BE2C (cell line): ENCODE data around the gene ZBTB49.
"Not testable (repeated sequence)": the region's sequence is repeated elsewhere in the genome, so short reads cannot be mapped to it uniquely, and the experiment has no call there.

Experiments
- DNase-seq: peaks from one replicate; pipeline ENCODE4 v3.0.0-alpha.2; 2020
- H3K27me3 ChIP-seq: fragments of 250-450 bp; sonication (Bioruptor Pico); 2 replicates; pipeline ENCODE4 v1.5.1; 2020; ENCODE audit warnings: mild to moderate bottlenecking
- H3K36me3 ChIP-seq: fragments of 250-450 bp; sonication (Bioruptor Pico); 2 replicates; pipeline ENCODE4 v1.5.1; 2020; ENCODE audit warnings: mild to moderate bottlenecking
- H3K4me1 ChIP-seq: fragments of 250-450 bp; sonication (Bioruptor Pico); 2 replicates; pipeline ENCODE4 v1.5.1; 2020
- H3K4me3 ChIP-seq: 2 replicates; pipeline ENCODE4 v1.5.1; 2011; ENCODE audit warnings: low read depth, low read length
- H3K9me3 ChIP-seq: fragments of 250-450 bp; sonication (Bioruptor Pico); 2 replicates; pipeline ENCODE4 v1.5.1; 2020
- CTCF ChIP-seq: IDR thresholded peaks from 2 replicates; pipeline ENCODE4 v1.5.1; 2012; ENCODE audit warnings: mild to moderate bottlenecking, low read depth, low read length

ZBTB49 gene

GRCh38 chr4:4339504-4340085 lies 49.5 kb downstream of the ZBTB49 start:
- Histone ChIP-seq H3K9me3 (no peaks in the 10 kb centered on the region), H3K4me3 (no peak overlapping the region), H3K27me3 (no peaks in the 10 kb centered on the region), H3K36me3 (no peaks in the 10 kb centered on the region), H3K4me1 (no peaks in the 10 kb centered on the region)
- TF ChIP-seq CTCF: no peak
- DNase-seq: no peak

- Histone ChIP-seq H3K9me3 (no peaks in the 10 kb centered on the region), H3K36me3 (no peaks in the 10 kb centered on the region), H3K4me3 (no peak overlapping the region), H3K4me1 (no peaks in the 10 kb centered on the region), H3K27me3 (no peaks in the 10 kb centered on the region)
- no peak for TF ChIP-seq CTCF
- no peak for DNase-seq
Measured at GRCh38 chr4:4341861-4342650, 52.0 kb downstream of the ZBTB49 start.

GRCh38 chr4:4343038-4343437 lies 53.0 kb downstream of the ZBTB49 start:
- Histone ChIP-seq H3K27me3 (no peaks in the 10 kb centered on the region), H3K4me1 (no peaks in the 10 kb centered on the region), H3K36me3 (no peaks in the 10 kb centered on the region), H3K4me3 (no peak overlapping the region), H3K9me3 (no peaks in the 10 kb centered on the region)
- no peak for TF ChIP-seq CTCF
- DNase-seq: no peak

- Histone ChIP-seq H3K9me3 (no peaks in the 10 kb centered on the region), H3K4me3 (no peak overlapping the region), H3K4me1 (no peaks in the 10 kb centered on the region), H3K36me3 (no peaks in the 10 kb centered on the region), H3K27me3 (no peaks in the 10 kb centered on the region)
- DNase-seq: no peak
- no peak for TF ChIP-seq CTCF
Measured at GRCh38 chr4:4344915-4345527, 55.0 kb downstream of the ZBTB49 start.

- DNase-seq: no peak
- H3K4me1 ChIP-seq: no peaks in the 10 kb centered on the region
- no peaks in the 10 kb centered on the region for H3K9me3 ChIP-seq
- no peak for TF ChIP-seq CTCF
- no peaks in the 10 kb centered on the region for H3K27me3 ChIP-seq
- H3K36me3 ChIP-seq: no peaks in the 10 kb centered on the region
- no peak overlapping the region for H3K4me3 ChIP-seq
Measured at GRCh38 chr4:4347585-4347984, 57.5 kb downstream of the ZBTB49 start.

DNA sequence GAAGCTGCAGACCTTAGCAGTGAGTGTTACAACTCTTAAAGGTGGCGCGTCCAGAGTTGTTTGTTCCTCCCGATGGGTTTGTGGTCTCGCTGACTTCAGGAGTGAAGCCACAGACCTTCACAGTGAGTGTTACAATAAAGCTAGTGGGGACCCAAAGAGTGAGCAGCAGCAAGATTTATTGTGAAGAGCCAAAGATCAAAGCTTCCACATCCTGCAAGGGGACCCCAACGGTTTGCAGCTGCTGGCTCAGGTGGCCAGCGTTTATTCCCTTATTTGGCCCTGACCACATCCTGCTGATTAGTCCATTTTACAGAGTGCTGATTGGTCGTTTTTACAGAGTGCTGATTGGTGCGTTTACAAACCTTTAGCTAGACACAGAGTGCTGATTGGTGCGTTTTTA lies 58.5 kb downstream of the ZBTB49 start:
- H3K27me3 ChIP-seq, H3K9me3 ChIP-seq, H3K4me3 ChIP-seq, H3K36me3 ChIP-seq, DNase-seq, H3K4me1 ChIP-seq: not testable (repeated sequence)
